GM21619 (cell line): ENCODE results near the gene EFR3B.

Experiments
- ATAC-seq: cut with Tn5 transposase; IDR thresholded peaks from one replicate; pipeline ENCODE4 v1.9.1; 2021; ENCODE audit not compliant: unreplicated experiment

The EFR3B gene

GRCh38 chr2:25178976-25179375 is 137.1 kb downstream of the EFR3B start:
- ATAC-seq: no peak

GRCh38 chr2:25184254-25184653 is 142.4 kb downstream of the EFR3B start:
- ATAC-seq: no peak

- ATAC-seq: no peak
These were observed 146.0 kb downstream of the EFR3B start for GRCh38 chr2:25187729-25188350.

GRCh38 chr2:25188405-25188804 is 146.5 kb downstream of the EFR3B start:
- ATAC-seq: no peak

DNA sequence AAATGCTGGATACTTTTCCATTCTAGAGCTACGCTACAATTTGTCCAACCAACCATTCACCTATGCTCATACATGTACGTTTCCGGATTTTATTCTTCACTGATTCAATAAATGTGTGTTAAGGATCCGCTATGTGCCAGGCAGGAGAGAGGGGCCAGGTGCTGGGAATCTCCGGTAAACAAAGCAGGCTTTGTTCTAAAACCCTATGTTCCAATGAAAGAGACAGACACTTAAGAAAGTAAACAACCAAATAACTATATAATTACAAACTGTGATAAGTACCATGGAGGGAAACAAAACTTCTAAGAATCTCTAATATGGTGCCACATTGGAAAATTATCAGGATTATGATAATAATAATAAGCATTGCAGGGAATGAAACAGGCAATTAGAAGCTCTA is 148.7 kb downstream of the EFR3B start:
- no peak for ATAC-seq

DNA sequence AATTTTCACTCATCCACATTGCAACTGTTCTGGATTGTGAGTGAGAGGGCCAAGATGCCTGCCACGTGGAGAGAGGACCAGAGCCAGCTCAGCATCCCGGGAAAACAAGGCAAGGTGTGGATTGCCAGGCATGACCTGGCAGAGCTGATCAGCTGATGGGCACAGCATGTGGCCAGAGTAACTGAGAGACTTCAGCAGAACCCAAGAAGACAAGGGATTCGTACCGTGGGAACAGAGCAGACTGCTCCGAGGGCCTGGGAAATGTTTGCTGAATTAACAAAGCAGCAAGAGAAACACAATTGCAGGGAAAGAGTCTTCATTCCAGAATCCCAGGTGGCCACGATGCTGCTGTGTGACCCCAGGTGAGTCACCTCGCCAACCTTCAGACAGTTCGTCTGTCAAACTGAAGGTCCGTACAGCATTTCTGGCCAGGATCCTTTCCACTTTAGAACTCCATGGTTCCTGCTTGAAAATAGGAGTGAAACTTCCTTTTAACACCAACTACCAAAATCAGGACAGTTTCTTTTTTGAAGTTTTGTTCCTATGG is 152.8 kb downstream of the EFR3B start:
- no peak for ATAC-seq

DNA sequence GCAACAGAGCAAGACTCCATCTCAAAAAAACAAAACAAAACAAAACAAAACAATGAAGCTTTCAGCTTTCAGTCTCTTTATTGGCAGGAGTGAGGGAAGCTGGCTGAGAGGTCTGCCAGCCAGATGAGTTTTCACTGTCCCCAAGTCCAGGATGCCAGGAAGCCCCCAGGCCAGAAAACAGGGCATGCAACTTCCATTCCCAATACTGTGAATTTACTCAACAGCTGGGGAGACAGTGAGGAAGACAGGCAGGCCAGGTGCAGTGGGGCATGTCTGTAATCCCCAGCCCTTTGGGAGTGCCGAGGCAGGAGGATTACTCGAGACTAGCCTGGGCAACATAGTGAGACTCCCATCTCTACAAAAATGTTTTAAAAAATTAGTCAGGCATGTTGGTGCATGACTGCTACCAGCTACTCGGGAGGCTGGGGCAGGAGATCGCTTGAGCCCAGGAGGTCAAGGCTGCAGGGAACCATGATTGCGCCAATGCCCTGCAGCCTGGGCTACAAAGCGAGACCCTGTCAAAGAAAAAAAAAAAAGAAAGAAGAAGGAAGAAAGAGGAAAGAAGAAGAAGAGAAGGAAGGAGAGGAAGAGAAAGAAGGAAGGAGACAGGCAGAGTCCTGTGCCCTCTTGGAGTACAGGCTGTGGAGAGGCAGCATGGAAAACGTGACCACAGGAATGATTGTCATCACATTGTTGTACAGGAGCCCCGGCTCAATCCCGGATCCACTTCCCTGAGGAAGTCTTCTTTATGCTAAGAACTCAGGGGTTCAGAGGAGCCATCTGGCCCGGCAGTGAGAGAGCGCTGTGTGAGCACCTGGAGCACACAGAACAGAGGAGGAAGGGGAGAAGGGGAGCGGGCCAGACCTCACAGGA is 155.7 kb downstream of the EFR3B start:
- no peak for ATAC-seq

- ATAC-seq: no peak
These were observed 156.3 kb downstream of the EFR3B start for GRCh38 chr2:25198209-25198525.

DNA sequence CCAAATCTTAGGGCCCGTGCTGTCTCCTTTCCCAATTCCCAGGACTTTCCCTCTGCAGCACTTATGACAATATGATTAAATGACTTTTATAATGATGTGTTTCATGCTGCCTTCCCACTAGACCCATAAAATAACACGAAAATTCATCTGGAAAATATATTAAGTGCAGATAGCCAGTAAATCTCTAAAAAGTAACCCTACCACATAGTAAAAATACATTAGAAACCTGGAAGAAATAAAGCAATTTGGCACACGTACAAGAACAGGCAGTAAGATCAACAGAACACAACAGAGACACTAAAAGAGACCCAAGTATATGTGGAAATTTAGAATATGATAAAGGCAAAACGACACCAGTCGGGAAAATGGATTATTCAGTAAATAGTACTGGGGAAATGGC is 156.7 kb downstream of the EFR3B start:
- no peak for ATAC-seq

- no peak for ATAC-seq
These were observed 159.4 kb downstream of the EFR3B start for GRCh38 chr2:25201265-25201664.

- ATAC-seq: no peak
These were observed 159.9 kb downstream of the EFR3B start for GRCh38 chr2:25201794-25202193.

GRCh38 chr2:25202275-25202674 is 160.4 kb downstream of the EFR3B start:
- no peak for ATAC-seq

- no peak for ATAC-seq
These were observed 162.4 kb downstream of the EFR3B start for GRCh38 chr2:25204190-25204838.

GRCh38 chr2:25207078-25207545 is 165.2 kb downstream of the EFR3B start:
- no peak for ATAC-seq
